GM23338 (cell line): ENCODE data around the gene CNTNAP2. TPM values are rescaled to one million over a fixed set of nuclear protein-coding genes. Genes with fewer than 3 reads are reported as not detected.

Source experiments
- ATAC-seq: fragments of 200-7000 bp; cut with Tn5 transposase; 3 replicates; pipeline ENCODE4 v1.9.1; 2020
- DNase-seq: peaks from one replicate; pipeline ENCODE4 v3.0.0-alpha.2; 2015; ENCODE audit warnings: low spot score
- H2AFZ ChIP-seq: fragments of 200-600 bp; sonication (generic); 2 replicates; pipeline ENCODE4 v1.8.0; 2016; ENCODE audit warnings: antibody characterized with exemption, mild to moderate bottlenecking, moderate library complexity
- H3F3A ChIP-seq: fragments of 200-600 bp; sonication (generic); replicated peaks from 2 replicates; pipeline ENCODE4 v1.8.0; 2017; ENCODE audit warnings: antibody characterized with exemption, mixed run types, low read depth
- H3K27ac ChIP-seq: fragments of 200-600 bp; sonication (generic); 2 replicates; pipeline ENCODE4 v1.6.1; 2016; ENCODE audit warnings: low read depth
- H3K27me3 ChIP-seq: fragments of 200-600 bp; sonication (generic); 2 replicates; pipeline ENCODE4 v1.8.0; 2016; ENCODE audit warnings: mild to moderate bottlenecking, mixed run types, moderate library complexity; ENCODE audit not compliant: insufficient read depth
- H3K36me3 ChIP-seq: fragments of 200-600 bp; sonication (generic); 2 replicates; pipeline ENCODE4 v1.8.0; 2016; ENCODE audit warnings: mild to moderate bottlenecking; ENCODE audit not compliant: insufficient read depth
- H3K4me1 ChIP-seq: fragments of 200-600 bp; sonication (generic); 2 replicates; pipeline ENCODE4 v1.8.0; 2016; ENCODE audit warnings: mild to moderate bottlenecking, moderate library complexity; ENCODE audit not compliant: insufficient read depth
- H3K4me2 ChIP-seq: fragments of 200-600 bp; sonication (generic); 2 replicates; pipeline ENCODE4 v1.7.1; 2017; ENCODE audit warnings: mixed run types
- H3K4me3 ChIP-seq: fragments of 200-600 bp; sonication (generic); 2 replicates; pipeline ENCODE4 v1.6.1; 2016; ENCODE audit warnings: mixed run types
- H3K79me2 ChIP-seq: fragments of 200-600 bp; sonication (generic); replicated peaks from 2 replicates; pipeline ENCODE4 v1.8.0; 2017; ENCODE audit warnings: mild to moderate bottlenecking; ENCODE audit not compliant: insufficient read depth
- H3K9me2 ChIP-seq: fragments of 200-600 bp; sonication (generic); 2 replicates; pipeline ENCODE4 v1.8.0; 2017; ENCODE audit not compliant: insufficient read depth
- H4K20me1 ChIP-seq: fragments of 200-600 bp; sonication (generic); replicated peaks from 2 replicates; pipeline ENCODE4 v1.8.0; 2017; ENCODE audit warnings: mild to moderate bottlenecking; ENCODE audit not compliant: insufficient read depth
- H3K27ac Mint-ChIP-seq: 2 replicates; pipeline ENCODE4 v1.8.0; 2020; ENCODE audit warnings: inconsistent platforms, mild to moderate bottlenecking, moderate library complexity, mixed read lengths
- H3K27me3 Mint-ChIP-seq: 3 replicates; pipeline ENCODE4 v1.8.0; 2022; ENCODE audit warnings: low read depth, mild to moderate bottlenecking, moderate library complexity, mixed read lengths, inconsistent platforms; ENCODE audit not compliant: insufficient read depth, poor library complexity
- H3K36me3 Mint-ChIP-seq: 3 replicates; pipeline ENCODE4 v1.8.0; 2021; ENCODE audit warnings: low read depth, mild to moderate bottlenecking, inconsistent platforms, moderate library complexity, mixed read lengths
- H3K4me1 Mint-ChIP-seq: 3 replicates; pipeline ENCODE4 v1.8.0; 2020; ENCODE audit warnings: mild to moderate bottlenecking, inconsistent platforms, mixed read lengths
- H3K4me3 Mint-ChIP-seq: 3 replicates; pipeline ENCODE4 v1.8.0; 2021; ENCODE audit warnings: moderate library complexity, mild to moderate bottlenecking, inconsistent platforms, mixed read lengths
- H3K9me3 Mint-ChIP-seq: 3 replicates; pipeline ENCODE4 v1.8.0; 2020; ENCODE audit warnings: moderate library complexity, mild to moderate bottlenecking, inconsistent platforms, mixed read lengths
- CREB1 ChIP-seq: fragments of 250-450 bp; sonication (Bioruptor Pico); IDR thresholded peaks from 2 replicates; pipeline ENCODE4 v1.5.0; 2020; ENCODE audit warnings: low read depth, mild to moderate bottlenecking, moderate library complexity
- CTCF ChIP-seq, 2 experiments: fragments of 200-600 bp in 1 of 2; sonication (generic) in 1 of 2; conservative IDR thresholded peaks; 2 replicates each; pipeline versions ENCODE4 v1.5.1 to v1.6.1; 2016 to 2017; ENCODE audit warnings: antibody characterized with exemption in 2 of 2, low read depth in 2 of 2, mild to moderate bottlenecking in 2 of 2, moderate library complexity in 1 of 2
- EZH2 ChIP-seq: fragments of 200-600 bp; sonication (generic); IDR thresholded peaks from one replicate; pipeline ENCODE4 v1.8.0; 2017; ENCODE audit warnings: antibody characterized with exemption, mild to moderate bottlenecking, low read depth; ENCODE audit not compliant: unreplicated experiment
- EZH2phosphoT487 ChIP-seq: fragments of 200-600 bp; sonication (generic); IDR thresholded peaks from one replicate; pipeline ENCODE4 v1.8.1; 2018; ENCODE audit warnings: antibody characterized with exemption; ENCODE audit not compliant: unreplicated experiment
- NANOG ChIP-seq: IDR thresholded peaks from 2 replicates; pipeline ENCODE4 v1.6.1; 2016; ENCODE audit warnings: antibody characterized with exemption, borderline replicate concordance
- REST ChIP-seq: IDR thresholded peaks from one replicate; pipeline ENCODE4 v1.6.1; 2018; ENCODE audit warnings: antibody characterized with exemption; ENCODE audit not compliant: unreplicated experiment
- ZNF114 ChIP-seq: fragments of 250-450 bp; sonication (Bioruptor Pico); IDR thresholded peaks from 2 replicates; pipeline ENCODE4 v1.5.0; 2020; ENCODE audit warnings: mild to moderate bottlenecking, moderate library complexity
- ZNF331 ChIP-seq: fragments of 250-450 bp; sonication (Bioruptor Pico); IDR thresholded peaks from 2 replicates; pipeline ENCODE4 v1.5.0; 2020; ENCODE audit warnings: low read depth, mild to moderate bottlenecking, moderate library complexity
- polyA plus RNA-seq: library from polyadenylated mRNA; unstranded; fragments of >200 nt; fragmentation: Nextera tagmentation; extraction: Ambion mirVana; gene quantifications from 2 replicates; pipeline ENCODE4 v1.2.1, GENCODE V29; 2016
- total RNA-seq: library from RNA; depleted of rRNA; stranded (reverse); fragments of >200 nt; shearing (Covaris generic); gene quantifications from 2 replicates; pipeline ENCODE4 v1.2.3, GENCODE V29; 2014
- TF ChIP-seq, protein P1 (sequence below): fragments of 250-450 bp; sonication (Bioruptor Pico); IDR thresholded peaks from 2 replicates; pipeline ENCODE4 v1.5.0; 2020; ENCODE audit warnings: mild to moderate bottlenecking, moderate library complexity
- TF ChIP-seq, protein P2 (sequence below): IDR thresholded peaks from 2 replicates; pipeline ENCODE4 v1.6.1; 2016; ENCODE audit warnings: antibody characterized with exemption

CNTNAP2 gene
- total and polyA plus RNA-seq, 2 experiments from 2014 or later = 38.2 to 61.3 TPM

DNA sequence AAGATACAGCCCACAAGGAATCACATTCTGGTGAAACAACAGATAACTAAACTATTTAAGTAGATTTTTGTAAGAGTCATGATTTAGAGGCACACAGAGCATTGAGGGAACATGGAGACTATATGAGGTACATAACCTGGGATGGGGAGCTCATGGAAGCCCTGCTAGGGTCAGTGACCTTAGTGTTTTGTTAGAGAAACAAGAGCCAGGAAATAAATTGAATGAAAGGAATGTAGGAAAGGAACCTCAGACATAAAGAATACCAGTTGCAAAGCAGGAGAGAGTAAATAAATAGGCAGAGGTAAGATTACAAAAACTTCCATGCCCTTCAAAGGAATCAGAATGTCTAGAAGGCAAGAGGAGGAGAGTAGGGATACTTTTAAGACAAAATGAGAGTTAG, 1076.9 kb downstream of the CNTNAP2 start (continued):
- no peak for TF ChIP-seq CTCF (conservative IDR thresholded peaks at IDR 0.05; ENCODE audit: low read depth in 2 of 2)

- ATAC-seq = no peak
- Histone ChIP-seq H3K27me3 (no peaks in the 10 kb centered on the region), H2AFZ (no peak overlapping the region)
- TF ChIP-seq EZH2phosphoT487 = no peak
- no peak for TF ChIP-seq ZNF114 (CRISPR knock-in tag)
- no peak for TF ChIP-seq NANOG
- TF ChIP-seq, protein P1, sequence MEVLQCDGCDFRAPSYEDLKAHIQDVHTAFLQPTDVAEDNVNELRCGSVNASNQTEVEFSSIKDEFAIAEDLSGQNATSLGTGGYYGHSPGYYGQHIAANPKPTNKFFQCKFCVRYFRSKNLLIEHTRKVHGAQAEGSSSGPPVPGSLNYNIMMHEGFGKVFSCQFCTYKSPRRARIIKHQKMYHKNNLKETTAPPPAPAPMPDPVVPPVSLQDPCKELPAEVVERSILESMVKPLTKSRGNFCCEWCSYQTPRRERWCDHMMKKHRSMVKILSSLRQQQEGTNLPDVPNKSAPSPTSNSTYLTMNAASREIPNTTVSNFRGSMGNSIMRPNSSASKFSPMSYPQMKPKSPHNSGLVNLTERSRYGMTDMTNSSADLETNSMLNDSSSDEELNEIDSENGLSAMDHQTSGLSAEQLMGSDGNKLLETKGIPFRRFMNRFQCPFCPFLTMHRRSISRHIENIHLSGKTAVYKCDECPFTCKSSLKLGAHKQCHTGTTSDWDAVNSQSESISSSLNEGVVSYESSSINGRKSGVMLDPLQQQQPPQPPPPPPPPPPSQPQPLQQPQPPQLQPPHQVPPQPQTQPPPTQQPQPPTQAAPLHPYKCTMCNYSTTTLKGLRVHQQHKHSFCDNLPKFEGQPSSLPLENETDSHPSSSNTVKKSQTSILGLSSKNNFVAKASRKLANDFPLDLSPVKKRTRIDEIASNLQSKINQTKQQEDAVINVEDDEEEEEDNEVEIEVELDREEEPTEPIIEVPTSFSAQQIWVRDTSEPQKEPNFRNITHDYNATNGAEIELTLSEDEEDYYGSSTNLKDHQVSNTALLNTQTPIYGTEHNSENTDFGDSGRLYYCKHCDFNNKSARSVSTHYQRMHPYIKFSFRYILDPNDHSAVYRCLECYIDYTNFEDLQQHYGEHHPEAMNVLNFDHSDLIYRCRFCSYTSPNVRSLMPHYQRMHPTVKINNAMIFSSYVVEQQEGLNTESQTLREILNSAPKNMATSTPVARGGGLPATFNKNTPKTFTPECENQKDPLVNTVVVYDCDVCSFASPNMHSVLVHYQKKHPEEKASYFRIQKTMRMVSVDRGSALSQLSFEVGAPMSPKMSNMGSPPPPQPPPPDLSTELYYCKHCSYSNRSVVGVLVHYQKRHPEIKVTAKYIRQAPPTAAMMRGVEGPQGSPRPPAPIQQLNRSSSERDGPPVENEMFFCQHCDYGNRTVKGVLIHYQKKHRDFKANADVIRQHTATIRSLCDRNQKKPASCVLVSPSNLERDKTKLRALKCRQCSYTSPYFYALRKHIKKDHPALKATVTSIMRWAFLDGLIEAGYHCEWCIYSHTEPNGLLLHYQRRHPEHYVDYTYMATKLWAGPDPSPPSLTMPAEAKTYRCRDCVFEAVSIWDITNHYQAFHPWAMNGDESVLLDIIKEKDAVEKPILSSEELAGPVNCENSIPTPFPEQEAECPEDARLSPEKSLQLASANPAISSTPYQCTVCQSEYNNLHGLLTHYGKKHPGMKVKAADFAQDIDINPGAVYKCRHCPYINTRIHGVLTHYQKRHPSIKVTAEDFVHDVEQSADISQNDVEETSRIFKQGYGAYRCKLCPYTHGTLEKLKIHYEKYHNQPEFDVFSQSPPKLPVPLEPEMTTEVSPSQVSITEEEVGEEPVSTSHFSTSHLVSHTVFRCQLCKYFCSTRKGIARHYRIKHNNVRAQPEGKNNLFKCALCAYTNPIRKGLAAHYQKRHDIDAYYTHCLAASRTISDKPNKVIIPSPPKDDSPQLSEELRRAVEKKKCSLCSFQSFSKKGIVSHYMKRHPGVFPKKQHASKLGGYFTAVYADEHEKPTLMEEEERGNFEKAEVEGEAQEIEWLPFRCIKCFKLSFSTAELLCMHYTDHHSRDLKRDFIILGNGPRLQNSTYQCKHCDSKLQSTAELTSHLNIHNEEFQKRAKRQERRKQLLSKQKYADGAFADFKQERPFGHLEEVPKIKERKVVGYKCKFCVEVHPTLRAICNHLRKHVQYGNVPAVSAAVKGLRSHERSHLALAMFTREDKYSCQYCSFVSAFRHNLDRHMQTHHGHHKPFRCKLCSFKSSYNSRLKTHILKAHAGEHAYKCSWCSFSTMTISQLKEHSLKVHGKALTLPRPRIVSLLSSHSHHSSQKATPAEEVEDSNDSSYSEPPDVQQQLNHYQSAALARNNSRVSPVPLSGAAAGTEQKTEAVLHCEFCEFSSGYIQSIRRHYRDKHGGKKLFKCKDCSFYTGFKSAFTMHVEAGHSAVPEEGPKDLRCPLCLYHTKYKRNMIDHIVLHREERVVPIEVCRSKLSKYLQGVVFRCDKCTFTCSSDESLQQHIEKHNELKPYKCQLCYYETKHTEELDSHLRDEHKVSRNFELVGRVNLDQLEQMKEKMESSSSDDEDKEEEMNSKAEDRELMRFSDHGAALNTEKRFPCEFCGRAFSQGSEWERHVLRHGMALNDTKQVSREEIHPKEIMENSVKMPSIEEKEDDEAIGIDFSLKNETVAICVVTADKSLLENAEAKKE = no peak
- no peak for TF ChIP-seq CREB1 (CRISPR knock-in tag)
- no peak for TF ChIP-seq REST
- no peak for TF ChIP-seq CTCF (conservative IDR thresholded peaks at IDR 0.05; ENCODE audit: low read depth in 2 of 2)
- TF ChIP-seq ZNF331 = no peak
- TF ChIP-seq, protein P2, sequence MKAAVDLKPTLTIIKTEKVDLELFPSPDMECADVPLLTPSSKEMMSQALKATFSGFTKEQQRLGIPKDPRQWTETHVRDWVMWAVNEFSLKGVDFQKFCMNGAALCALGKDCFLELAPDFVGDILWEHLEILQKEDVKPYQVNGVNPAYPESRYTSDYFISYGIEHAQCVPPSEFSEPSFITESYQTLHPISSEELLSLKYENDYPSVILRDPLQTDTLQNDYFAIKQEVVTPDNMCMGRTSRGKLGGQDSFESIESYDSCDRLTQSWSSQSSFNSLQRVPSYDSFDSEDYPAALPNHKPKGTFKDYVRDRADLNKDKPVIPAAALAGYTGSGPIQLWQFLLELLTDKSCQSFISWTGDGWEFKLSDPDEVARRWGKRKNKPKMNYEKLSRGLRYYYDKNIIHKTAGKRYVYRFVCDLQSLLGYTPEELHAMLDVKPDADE = no peak
- TF ChIP-seq EZH2 = no peak
Observed at GRCh38 chr7:147196481-147196880, 1079.9 kb downstream of the CNTNAP2 start.

More at GRCh38 chr7:147196481-147196880, 1079.9 kb downstream of the CNTNAP2 start:
- Mint-ChIP-seq H3K9me3 (peaks cover 29% of the 10 kb centered on the region), H3K27ac (no peak overlapping the region), H3K27me3 (peaks cover 2% of the 10 kb centered on the region), H3K4me1 (peaks cover 15% of the 10 kb centered on the region), H3K36me3 (no peaks in the 10 kb centered on the region), H3K4me3 (no peak overlapping the region)
- Histone ChIP-seq H3K4me2 (no peak overlapping the region), H3F3A (no peaks in the 10 kb centered on the region), H3K4me1 (no peaks in the 10 kb centered on the region), H3K79me2 (no peaks in the 10 kb centered on the region), H3K9me2 (no peaks in the 10 kb centered on the region), H3K27ac (no peak overlapping the region), H4K20me1 (no peaks in the 10 kb centered on the region), H3K36me3 (no peaks in the 10 kb centered on the region), H3K4me3 (no peak overlapping the region)
- no peak for DNase-seq
